VCaP (cell line): ENCODE data around the gene GFM2.
"Not testable (repeated sequence)": the region's sequence is repeated elsewhere in the genome, so short reads cannot be mapped to it uniquely, and the experiment has no call there.

ENCODE experiments used
- H3K27ac ChIP-seq: fragments of 450-650 bp; 2 replicates; pipeline ENCODE4 v1.5.1; 2017
- TF ChIP-seq, protein P1 (sequence below): fragments of 450-650 bp; conservative IDR thresholded peaks from 2 replicates; pipeline ENCODE4 v1.5.1; 2017; ENCODE audit warnings: mild to moderate bottlenecking, moderate library complexity

GFM2 gene, protein sequence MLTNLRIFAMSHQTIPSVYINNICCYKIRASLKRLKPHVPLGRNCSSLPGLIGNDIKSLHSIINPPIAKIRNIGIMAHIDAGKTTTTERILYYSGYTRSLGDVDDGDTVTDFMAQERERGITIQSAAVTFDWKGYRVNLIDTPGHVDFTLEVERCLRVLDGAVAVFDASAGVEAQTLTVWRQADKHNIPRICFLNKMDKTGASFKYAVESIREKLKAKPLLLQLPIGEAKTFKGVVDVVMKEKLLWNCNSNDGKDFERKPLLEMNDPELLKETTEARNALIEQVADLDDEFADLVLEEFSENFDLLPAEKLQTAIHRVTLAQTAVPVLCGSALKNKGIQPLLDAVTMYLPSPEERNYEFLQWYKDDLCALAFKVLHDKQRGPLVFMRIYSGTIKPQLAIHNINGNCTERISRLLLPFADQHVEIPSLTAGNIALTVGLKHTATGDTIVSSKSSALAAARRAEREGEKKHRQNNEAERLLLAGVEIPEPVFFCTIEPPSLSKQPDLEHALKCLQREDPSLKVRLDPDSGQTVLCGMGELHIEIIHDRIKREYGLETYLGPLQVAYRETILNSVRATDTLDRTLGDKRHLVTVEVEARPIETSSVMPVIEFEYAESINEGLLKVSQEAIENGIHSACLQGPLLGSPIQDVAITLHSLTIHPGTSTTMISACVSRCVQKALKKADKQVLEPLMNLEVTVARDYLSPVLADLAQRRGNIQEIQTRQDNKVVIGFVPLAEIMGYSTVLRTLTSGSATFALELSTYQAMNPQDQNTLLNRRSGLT

DNA sequence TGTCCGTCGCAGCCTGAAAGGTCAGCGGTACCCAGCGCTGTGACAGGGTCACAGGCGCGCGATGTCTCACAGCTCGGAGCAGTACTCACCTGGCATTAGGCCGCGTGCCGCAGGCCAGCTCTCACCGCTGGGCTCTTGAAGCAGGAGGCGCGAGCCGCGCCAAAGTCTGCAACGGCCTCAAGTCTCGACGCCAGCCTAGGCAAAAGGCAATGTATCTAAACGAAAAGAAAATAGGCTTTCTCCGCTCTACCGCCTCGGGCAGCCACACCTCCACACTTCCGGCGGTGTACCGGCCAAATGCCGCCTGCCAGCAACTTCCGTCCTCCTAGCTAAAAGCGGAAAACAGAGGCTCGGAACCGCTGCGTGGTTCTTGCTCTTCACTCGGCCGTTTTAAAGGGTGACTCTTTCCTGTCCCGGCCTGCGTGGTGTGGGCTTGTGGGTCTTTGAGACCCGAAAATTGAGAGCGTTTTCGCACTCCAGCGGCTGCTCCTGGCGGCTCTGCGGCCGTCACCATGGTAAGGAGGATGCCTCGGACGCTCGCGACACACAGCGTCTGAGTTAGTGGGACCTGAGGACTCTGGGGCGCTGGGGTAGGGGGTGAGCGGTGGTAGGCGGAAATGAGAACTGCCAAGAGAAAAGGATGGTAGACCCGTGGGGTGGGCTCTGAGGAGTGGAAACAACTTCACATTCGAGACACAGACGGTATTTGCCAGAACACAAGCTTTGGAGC, at the start of gene GFM2, which contains the start of gene NSA2:
Gene GFM2 (minus strand): TSS at position 269 of the 730 bp plus-strand sequence. CDS start 3,375 bp downstream, outside the sequence.
Gene NSA2 (plus strand): TSS at position 401 of the 730 bp plus-strand sequence. CDS start 112 bp downstream, at position 513.
- TF ChIP-seq, protein P1, sequence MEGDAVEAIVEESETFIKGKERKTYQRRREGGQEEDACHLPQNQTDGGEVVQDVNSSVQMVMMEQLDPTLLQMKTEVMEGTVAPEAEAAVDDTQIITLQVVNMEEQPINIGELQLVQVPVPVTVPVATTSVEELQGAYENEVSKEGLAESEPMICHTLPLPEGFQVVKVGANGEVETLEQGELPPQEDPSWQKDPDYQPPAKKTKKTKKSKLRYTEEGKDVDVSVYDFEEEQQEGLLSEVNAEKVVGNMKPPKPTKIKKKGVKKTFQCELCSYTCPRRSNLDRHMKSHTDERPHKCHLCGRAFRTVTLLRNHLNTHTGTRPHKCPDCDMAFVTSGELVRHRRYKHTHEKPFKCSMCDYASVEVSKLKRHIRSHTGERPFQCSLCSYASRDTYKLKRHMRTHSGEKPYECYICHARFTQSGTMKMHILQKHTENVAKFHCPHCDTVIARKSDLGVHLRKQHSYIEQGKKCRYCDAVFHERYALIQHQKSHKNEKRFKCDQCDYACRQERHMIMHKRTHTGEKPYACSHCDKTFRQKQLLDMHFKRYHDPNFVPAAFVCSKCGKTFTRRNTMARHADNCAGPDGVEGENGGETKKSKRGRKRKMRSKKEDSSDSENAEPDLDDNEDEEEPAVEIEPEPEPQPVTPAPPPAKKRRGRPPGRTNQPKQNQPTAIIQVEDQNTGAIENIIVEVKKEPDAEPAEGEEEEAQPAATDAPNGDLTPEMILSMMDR: no peak
- H3K27ac ChIP-seq: peak within 1 kb of the TSS; percentile 81

DNA sequence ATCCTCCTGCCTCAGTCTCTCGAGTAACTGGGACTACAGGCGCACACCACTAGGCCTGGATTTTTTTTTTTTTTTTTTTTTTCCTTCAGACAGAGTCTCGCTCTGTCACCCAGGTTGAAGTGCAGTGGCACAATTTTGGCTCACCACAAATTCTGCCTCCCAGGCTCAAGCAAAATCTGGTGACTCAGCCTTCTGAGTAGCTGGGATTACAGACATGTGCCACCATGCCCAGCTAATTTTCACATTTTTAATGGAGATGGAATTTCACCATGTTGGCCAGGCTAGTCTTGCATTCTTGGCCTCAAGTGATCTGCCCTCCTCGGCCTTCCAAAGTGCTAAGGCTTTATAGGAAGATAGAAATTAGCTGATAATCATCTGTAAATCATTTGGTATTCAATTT, 44.0 kb upstream of the GFM2 start:
- TF ChIP-seq, protein P1: no peak
- H3K27ac ChIP-seq: no peak overlapping the region

DNA sequence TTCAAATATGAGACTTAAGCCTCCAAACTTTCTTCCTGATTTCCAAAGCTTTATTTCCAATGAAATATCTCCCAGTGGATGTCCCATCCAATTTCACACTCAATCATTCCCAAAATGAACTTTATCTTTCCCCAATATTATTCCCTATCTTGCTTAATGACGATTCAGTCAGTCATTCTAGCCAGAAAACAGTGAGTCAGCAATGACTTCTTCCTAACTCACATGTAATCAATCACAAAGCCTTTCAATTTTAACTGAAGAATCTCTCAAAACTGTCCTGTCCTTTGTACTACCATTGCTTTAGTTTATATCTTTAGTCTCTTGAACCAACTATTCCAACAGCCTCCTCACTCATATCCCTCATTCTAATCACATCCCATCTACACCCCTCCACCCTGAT, 35.0 kb upstream of the GFM2 start:
- H3K27ac ChIP-seq: no peak overlapping the region
- TF ChIP-seq, protein P1: no peak

DNA sequence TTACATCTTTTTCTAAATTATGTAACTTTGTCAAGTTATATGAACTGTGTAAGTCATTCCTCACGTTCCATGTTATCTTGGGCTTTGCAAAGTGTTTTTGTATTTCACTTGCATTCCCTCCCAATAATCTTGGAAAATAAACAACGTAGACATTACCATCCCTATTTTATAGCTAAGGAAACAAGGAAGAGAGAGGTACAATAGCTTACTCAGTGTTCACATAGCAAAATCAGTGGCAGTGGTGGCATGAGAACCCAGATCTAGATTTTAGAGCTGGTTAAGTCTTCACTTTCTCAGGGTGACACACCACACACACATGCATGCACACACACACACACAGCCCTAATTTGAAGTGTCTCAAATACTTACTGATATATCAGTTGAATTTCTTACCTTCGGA, 34.3 kb upstream of the GFM2 start:
- TF ChIP-seq, protein P1: no peak
- no peak overlapping the region for H3K27ac ChIP-seq

DNA sequence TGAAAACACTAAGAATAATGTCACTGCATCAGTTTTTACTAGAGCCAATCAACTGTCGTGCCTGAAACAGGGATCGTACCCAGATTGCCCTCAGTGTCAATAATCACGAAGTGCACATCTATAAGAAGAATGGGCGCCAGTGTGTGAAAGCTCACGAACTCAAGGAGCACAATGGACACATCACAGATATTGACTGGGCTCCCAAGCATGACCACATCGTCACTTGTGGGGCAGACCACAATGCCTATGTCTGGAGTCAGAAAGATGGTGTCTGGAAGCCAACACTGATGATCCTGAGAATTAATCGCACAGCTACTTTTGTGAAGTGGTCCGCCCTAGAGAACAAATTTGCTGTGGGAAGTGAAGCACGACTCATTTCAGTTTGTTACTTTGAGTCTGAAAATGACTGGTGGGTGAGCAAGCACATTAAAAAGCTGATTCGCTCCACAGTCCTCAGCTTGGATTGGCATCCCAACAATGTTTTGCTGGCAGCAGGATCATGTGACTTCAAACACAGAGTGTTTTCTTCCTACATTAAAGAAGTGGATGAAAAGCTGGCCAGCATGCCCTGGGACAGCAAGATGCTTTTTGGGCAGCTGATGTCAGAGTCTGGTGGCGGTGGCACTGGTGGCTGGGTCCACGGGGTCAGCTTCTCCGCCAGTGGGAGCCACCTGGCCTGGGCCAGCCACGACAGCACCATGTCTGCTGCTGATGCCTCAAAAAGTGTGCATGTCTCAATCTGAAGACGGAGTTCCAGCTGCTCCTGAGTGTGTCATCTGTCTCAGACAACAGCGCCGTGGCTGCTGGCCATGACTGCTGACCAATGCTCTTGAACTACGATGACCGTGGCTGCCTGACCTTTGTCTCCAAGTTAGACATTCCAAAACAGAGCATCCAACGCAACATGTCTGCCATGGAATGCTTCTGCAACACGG, 32.3 kb upstream of the GFM2 start:
- TF ChIP-seq, protein P1: no peak
- no peak overlapping the region for H3K27ac ChIP-seq

DNA sequence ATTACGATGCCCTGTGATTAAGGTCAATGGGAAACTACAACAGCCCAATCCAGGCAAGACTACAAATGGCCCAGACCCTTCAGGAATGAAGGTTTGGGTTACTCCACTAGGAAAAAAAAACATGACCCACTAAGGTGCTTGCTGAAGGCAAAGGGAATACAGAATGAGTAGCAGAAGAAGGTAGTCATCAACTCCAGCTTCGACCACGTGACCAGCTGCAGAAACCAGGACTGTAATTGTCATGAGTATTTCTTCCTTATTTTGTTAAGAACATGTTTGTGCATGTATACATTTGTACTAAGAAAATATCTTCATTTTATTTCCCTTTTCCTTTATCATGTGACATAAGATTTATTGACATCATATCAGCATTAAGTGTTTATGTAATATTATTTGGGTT, 24.8 kb upstream of the GFM2 start:
- not testable (repeated sequence) for H3K27ac ChIP-seq

DNA sequence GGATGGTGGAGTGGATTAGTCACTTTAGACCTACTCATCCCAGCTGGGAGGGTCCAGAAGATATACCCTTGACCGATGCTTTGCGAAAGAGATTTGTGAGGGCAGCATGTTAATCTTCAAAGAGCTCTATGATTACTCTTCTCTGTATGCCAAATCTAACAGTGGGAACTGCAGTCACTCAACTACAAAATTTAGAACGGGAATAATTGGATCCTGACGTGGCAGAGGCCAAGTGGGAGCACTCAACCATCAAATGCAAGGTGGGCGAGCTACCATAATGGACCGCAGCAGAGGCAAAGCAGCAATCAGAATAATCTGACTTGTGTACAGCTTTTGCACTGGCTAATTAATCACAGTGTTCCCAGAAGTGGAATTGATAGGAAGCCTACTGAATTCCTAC, 20.5 kb upstream of the GFM2 start:
- no peak overlapping the region for H3K27ac ChIP-seq
- TF ChIP-seq, protein P1: no peak
